HFFc6 (cell line): Measurements from ENCODE around the gene STAP2. TPM values are rescaled to one million over a fixed set of nuclear protein-coding genes. Genes with fewer than 3 reads are reported as not detected.

Experiments
- DNase-seq: peaks from one replicate; pipeline ENCODE4 v3.0.0-alpha.2; 2018
- H3K27ac Mint-ChIP-seq: 2 replicates; pipeline ENCODE4 v1.8.0; 2020; ENCODE audit warnings: mild to moderate bottlenecking, mixed read lengths
- H3K27me3 Mint-ChIP-seq: 2 replicates; pipeline ENCODE4 v1.8.0; 2021; ENCODE audit warnings: mild to moderate bottlenecking, moderate library complexity, mixed read lengths; ENCODE audit not compliant: insufficient read depth
- H3K36me3 Mint-ChIP-seq: 2 replicates; pipeline ENCODE4 v1.8.0; 2021; ENCODE audit warnings: low read depth, mixed read lengths
- H3K4me1 Mint-ChIP-seq: 2 replicates; pipeline ENCODE4 v1.8.0; 2020; ENCODE audit warnings: low read depth, mixed read lengths
- H3K4me3 Mint-ChIP-seq: 2 replicates; pipeline ENCODE4 v1.8.0; 2020; ENCODE audit warnings: mild to moderate bottlenecking, moderate library complexity, mixed read lengths
- H3K9me3 Mint-ChIP-seq: 2 replicates; pipeline ENCODE4 v1.8.0; 2020; ENCODE audit warnings: mild to moderate bottlenecking, mixed read lengths
- total RNA-seq, 6 experiments: library from RNA; stranded (reverse); fragmentation: NEBNext Ultra II Directional; extraction: Animal tissue kit (Norgen Biotek cat#: 25700); gene quantifications; 2 replicates in 1 of 6; 3 replicates in 5 of 6; pipeline ENCODE4 v1.2.3, GENCODE V29; 2021
- TF ChIP-seq, protein P1 (sequence below): fragments of 200-600 bp; sonication (generic); IDR thresholded peaks from 2 replicates; pipeline ENCODE4 v1.5.0; 2021; ENCODE audit warnings: antibody characterized with exemption, mild to moderate bottlenecking

The STAP2 gene
- total RNA-seq, 6 experiments from 2014 or later = 0.24 to 2.7 (median 1.9) TPM

DNA sequence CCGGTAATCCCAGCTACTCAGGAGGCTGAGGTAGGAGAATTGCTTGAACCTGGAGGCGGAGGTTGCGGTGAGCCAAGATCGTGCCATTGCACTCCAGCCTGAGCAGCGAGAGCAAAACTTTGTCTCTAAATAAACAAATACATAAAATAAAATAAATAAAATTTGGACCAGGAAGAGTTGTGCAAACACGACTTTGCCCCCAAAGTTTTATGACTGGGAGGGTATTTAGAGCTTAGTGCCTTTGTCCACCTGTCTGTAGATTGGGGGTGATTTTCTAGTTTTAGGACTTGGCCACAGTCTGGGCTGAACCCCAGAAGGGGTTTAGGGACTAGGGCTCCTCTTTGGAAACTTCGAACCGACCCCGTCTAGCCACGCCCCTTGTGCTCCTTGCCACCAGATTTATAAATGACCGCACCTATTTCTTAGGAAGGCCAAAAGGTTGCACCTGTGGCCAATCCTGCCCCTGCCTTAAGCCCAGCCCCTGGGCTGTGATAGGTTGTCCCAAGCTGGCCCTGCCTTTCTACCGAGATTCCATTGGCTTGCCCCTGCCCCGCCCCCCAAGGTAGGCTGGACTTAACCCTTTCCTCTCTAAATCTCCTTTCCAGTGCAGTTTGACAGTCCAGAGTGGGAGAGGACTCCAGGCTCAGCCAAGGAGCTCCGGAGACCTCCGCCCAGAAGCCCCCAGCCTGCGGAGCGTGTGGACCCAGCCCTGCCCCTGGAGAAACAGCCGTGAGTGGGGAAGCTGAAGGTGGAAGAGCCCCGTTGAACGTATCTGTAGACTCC lies 54.3 kb downstream of the STAP2 start:
- no peak overlapping the region for H3K4me3 Mint-ChIP-seq
- no peaks in the 10 kb centered on the region for H3K4me1 Mint-ChIP-seq
- H3K36me3 Mint-ChIP-seq = no peaks in the 10 kb centered on the region
- TF ChIP-seq, protein P1, sequence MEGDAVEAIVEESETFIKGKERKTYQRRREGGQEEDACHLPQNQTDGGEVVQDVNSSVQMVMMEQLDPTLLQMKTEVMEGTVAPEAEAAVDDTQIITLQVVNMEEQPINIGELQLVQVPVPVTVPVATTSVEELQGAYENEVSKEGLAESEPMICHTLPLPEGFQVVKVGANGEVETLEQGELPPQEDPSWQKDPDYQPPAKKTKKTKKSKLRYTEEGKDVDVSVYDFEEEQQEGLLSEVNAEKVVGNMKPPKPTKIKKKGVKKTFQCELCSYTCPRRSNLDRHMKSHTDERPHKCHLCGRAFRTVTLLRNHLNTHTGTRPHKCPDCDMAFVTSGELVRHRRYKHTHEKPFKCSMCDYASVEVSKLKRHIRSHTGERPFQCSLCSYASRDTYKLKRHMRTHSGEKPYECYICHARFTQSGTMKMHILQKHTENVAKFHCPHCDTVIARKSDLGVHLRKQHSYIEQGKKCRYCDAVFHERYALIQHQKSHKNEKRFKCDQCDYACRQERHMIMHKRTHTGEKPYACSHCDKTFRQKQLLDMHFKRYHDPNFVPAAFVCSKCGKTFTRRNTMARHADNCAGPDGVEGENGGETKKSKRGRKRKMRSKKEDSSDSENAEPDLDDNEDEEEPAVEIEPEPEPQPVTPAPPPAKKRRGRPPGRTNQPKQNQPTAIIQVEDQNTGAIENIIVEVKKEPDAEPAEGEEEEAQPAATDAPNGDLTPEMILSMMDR = no peak
- peaks cover 30% of the 10 kb centered on the region for H3K27me3 Mint-ChIP-seq
- no peaks in the 10 kb centered on the region for H3K9me3 Mint-ChIP-seq
- H3K27ac Mint-ChIP-seq = no peak overlapping the region
- DNase-seq = no peak

DNA sequence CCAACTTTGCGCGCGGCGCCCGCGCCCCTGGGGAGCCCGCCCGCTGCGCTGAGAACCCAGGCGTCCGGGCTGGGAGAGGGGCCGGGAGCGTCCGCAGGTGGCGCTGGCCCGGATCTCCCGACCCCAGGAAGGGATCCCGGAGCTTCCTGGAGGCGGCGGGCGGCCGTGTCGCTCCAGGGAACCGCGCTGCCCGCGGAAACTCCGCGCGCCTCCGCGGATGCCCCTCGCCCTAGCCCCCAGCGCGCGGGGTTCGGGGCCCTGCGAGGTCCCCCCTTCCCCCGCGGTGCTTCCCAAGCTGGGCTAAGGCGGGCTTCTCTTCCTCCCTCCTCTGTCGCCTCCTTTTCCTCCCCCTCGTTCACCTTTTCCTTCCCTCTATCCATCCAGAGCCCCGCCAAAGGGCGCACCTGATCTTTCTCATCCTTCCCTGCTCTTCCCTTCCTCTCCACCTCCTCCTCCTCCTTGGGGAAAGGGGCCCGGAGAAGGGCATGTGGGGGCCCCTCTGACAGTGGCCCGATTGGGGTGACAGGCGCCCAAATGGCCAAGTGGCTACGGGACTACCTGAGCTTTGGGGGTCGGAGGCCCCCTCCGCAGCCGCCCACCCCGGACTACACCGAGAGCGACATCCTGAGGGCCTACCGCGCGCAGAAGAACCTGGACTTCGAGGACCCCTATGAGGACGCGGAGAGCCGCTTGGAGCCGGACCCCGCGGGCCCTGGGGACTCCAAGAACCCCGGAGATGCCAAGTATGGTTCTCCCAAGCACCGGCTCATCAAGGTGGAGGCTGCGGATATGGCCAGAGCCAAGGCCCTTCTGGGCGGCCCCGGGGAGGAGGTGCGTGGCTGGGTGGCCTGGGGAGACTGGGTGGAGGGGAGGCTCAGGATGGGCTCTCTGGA lies 58.9 kb downstream of the STAP2 start:
- H3K4me1 Mint-ChIP-seq = no peaks in the 10 kb centered on the region
- H3K9me3 Mint-ChIP-seq = no peaks in the 10 kb centered on the region
- no peak overlapping the region for H3K4me3 Mint-ChIP-seq
- no peak overlapping the region for H3K27ac Mint-ChIP-seq
- TF ChIP-seq, protein P1 = no peak
- no peak for DNase-seq
- H3K27me3 Mint-ChIP-seq = peaks cover 39% of the 10 kb centered on the region
- H3K36me3 Mint-ChIP-seq = no peaks in the 10 kb centered on the region

DNA sequence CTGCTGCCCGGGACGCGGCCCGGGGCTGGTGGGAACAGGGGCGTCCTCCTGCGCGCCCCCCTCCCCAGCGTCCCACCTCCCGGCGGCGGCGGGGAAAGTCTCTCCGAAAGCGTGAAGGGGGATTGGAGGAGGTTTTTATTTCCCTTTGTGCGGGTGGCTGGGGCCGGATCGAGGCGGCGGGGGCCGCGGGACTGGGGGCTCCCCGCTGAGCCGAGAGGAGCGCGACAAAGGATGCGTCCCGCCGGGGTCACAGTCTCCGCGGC lies 59.4 kb downstream of the STAP2 start:
- no peak for DNase-seq
- H3K36me3 Mint-ChIP-seq = no peaks in the 10 kb centered on the region
- peaks cover 35% of the 10 kb centered on the region for H3K27me3 Mint-ChIP-seq
- H3K9me3 Mint-ChIP-seq = no peaks in the 10 kb centered on the region
- no peak overlapping the region for H3K27ac Mint-ChIP-seq
- no peaks in the 10 kb centered on the region for H3K4me1 Mint-ChIP-seq
- TF ChIP-seq, protein P1 = no peak
- no peak overlapping the region for H3K4me3 Mint-ChIP-seq

DNA sequence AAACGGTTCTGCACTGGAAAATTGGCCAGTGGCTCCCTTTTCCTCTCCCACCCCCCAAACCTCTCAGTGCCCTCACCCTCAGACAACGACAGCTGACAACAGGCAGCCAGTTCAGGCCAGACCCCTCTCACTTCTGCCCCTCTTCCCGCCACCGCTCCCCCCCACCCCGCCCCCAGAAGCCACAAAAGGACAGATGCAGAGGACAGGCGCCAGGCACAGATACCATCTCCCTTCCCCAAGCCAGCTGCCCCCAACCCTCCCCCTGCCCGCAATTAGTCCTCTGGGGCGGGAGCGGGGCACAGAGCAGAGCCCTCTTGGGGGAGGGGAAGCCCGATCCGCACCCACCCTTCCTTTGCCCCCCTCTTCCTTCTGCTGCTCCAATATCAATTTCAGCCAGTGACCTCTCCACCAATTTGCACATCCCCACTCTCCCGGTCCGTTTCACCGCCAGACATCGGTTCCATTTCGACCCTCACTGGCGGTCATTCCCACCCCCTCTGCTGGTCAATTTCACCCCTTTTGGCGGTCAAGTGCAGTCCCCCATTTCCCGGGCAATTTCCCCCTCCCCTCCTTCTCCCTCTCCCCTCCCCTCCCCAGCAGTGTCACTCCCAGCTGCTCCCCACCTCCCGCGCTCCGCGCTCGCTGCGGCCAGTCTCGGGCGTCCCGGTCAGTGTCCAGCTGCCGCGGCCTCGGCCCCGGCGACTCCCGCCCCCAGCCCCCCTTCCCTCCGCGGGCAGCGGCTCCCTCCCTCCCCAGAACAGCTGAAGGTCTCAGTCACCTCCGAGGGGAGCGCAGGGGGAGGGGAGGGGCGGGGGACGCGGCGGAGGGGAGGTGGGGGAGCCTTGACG lies 60.0 kb downstream of the STAP2 start, which contains the start of gene SHD:
Gene SHD, plus strand, starts transcription at position 848 of the 848 bp plus-strand sequence. CDS start 798 bp downstream, outside the sequence.
- H3K4me3 Mint-ChIP-seq = no peak within 1 kb of the TSS
- no peaks in the 10 kb centered on the region for H3K4me1 Mint-ChIP-seq
- DNase-seq = no peak
- H3K27me3 Mint-ChIP-seq = peaks cover 35% of the 10 kb centered on the region
- H3K27ac Mint-ChIP-seq = no peak within 1 kb of the TSS
- H3K36me3 Mint-ChIP-seq = no peaks in the 10 kb centered on the region
- no peaks in the 10 kb centered on the region for H3K9me3 Mint-ChIP-seq
- TF ChIP-seq, protein P1 = no peak

DNA sequence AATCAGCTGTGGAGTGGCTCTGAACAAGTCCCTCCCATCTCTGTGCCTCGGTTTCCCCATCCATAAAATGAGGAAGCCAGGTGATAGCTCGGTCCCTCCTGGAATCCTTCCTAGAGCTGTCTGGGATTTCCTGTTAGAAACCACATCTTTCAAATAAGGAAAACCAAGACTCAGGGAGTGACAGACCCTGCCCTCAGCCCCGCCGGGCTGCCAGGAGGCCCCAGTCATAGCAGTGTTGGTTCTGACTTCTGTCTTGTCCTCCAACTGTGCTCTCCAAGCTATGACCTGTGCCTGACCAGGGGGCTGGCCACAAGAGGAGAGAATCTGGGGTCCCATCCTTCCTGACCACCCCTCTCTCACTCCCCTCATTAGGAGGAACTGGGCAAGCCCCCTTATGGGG lies 60.6 kb downstream of the STAP2 start:
- no peak for DNase-seq
- peaks cover 35% of the 10 kb centered on the region for H3K27me3 Mint-ChIP-seq
- TF ChIP-seq, protein P1 = no peak
- H3K4me1 Mint-ChIP-seq = no peaks in the 10 kb centered on the region
- no peak overlapping the region for H3K4me3 Mint-ChIP-seq
- no peaks in the 10 kb centered on the region for H3K36me3 Mint-ChIP-seq
- no peak overlapping the region for H3K27ac Mint-ChIP-seq
- H3K9me3 Mint-ChIP-seq = no peaks in the 10 kb centered on the region
